ENCODE results near the gene CMTM6.
"Not testable (repeated sequence)": the region's sequence is repeated elsewhere in the genome, so short reads cannot be mapped to it uniquely, and the experiment has no call there.

The CMTM6 gene

GRCh38 chr3:32447865-32448400 is 54.7 kb downstream of the CMTM6 start:
- DNase-seq (ENCODE audit: low read depth in 3 of 3) = no peak

- DNase-seq (ENCODE audit: low read depth in 3 of 3) = no peak
These were observed 59.2 kb downstream of the CMTM6 start for GRCh38 chr3:32443478-32443877.

GRCh38 chr3:32442766-32443165 is 59.9 kb downstream of the CMTM6 start:
- no peak for DNase-seq (ENCODE audit: low read depth in 3 of 3)

GRCh38 chr3:32440611-32441350 is 61.9 kb downstream of the CMTM6 start:
- DNase-seq (ENCODE audit: low read depth in 3 of 3) = no peak

GRCh38 chr3:32439421-32439820 is 63.2 kb downstream of the CMTM6 start:
- not testable (repeated sequence) for DNase-seq (ENCODE audit: low read depth in 3 of 3)

- no peak for DNase-seq (ENCODE audit: low read depth in 3 of 3)
These were observed 63.9 kb downstream of the CMTM6 start for GRCh38 chr3:32438596-32439344.

GRCh38 chr3:32437896-32438295 is 64.8 kb downstream of the CMTM6 start:
- DNase-seq (ENCODE audit: low read depth in 3 of 3) = no peak

- DNase-seq (ENCODE audit: low read depth in 3 of 3) = no peak
These were observed 65.8 kb downstream of the CMTM6 start for GRCh38 chr3:32436816-32437189.

GRCh38 chr3:32435911-32436815 is 66.5 kb downstream of the CMTM6 start:
- DNase-seq (ENCODE audit: low read depth in 3 of 3) = no peak

GRCh38 chr3:32434206-32434605 is 68.4 kb downstream of the CMTM6 start:
- DNase-seq (ENCODE audit: low read depth in 3 of 3) = no peak

GRCh38 chr3:32432711-32433530 is 69.7 kb downstream of the CMTM6 start:
- no peak for DNase-seq (ENCODE audit: low read depth in 3 of 3)

GRCh38 chr3:32432045-32432710 is 70.5 kb downstream of the CMTM6 start:
- DNase-seq (ENCODE audit: low read depth in 3 of 3) = no peak

GRCh38 chr3:32431481-32431880 is 71.2 kb downstream of the CMTM6 start:
- no peak for DNase-seq (ENCODE audit: low read depth in 3 of 3)
